HG02884 (cell line): ENCODE results near the gene PDCD5.
A peak's percentile ranks its signal among the peaks of the same experiment; 100 is the strongest.
"Not testable (repeated sequence)": the region's sequence is repeated elsewhere in the genome, so short reads cannot be mapped to it uniquely, and the experiment has no call there.

Experiments used
- ATAC-seq: cut with Tn5 transposase; IDR thresholded peaks from one replicate; pipeline ENCODE4 v1.9.1; 2021; ENCODE audit warnings: mild to moderate bottlenecking, moderate library complexity; ENCODE audit not compliant: unreplicated experiment

The PDCD5 gene

GRCh38 chr19:32580901-32581704 lies at the start of gene PDCD5:
PDCD5 (plus strand) TSS chr19:32581190; CDS start chr19:32581262, 72 bp downstream.
- peak; percentile 76 for ATAC-seq

GRCh38 chr19:32532233-32532632 lies 48.8 kb upstream of the PDCD5 start:
- no peak for ATAC-seq

- ATAC-seq, result no peak
Measured at GRCh38 chr19:32537580-32537979, 43.4 kb upstream of the PDCD5 start.

GRCh38 chr19:32539240-32539916 lies 41.6 kb upstream of the PDCD5 start:
- no peak for ATAC-seq

- ATAC-seq, result no peak
Measured at GRCh38 chr19:32540621-32541020, 40.4 kb upstream of the PDCD5 start.

- ATAC-seq, result not testable (repeated sequence)
Measured at GRCh38 chr19:32541376-32541775, 39.6 kb upstream of the PDCD5 start.

- no peak for ATAC-seq
Measured at GRCh38 chr19:32542477-32543108, 38.4 kb upstream of the PDCD5 start.

- ATAC-seq, result no peak
Measured at GRCh38 chr19:32543115-32543900, 37.7 kb upstream of the PDCD5 start.

- no peak for ATAC-seq
Measured at GRCh38 chr19:32544917-32545316, 36.1 kb upstream of the PDCD5 start.

- ATAC-seq, result no peak
Measured at GRCh38 chr19:32550666-32551065, 30.3 kb upstream of the PDCD5 start.

GRCh38 chr19:32555786-32556185 lies 25.2 kb upstream of the PDCD5 start:
- ATAC-seq, result no peak

GRCh38 chr19:32558607-32559228 lies 22.3 kb upstream of the PDCD5 start:
- no peak for ATAC-seq

- ATAC-seq, result no peak
Measured at GRCh38 chr19:32563761-32564160, 17.2 kb upstream of the PDCD5 start.

GRCh38 chr19:32566246-32566830 lies 14.7 kb upstream of the PDCD5 start:
- no peak for ATAC-seq

- no peak for ATAC-seq
Measured at GRCh38 chr19:32567486-32567885, 13.5 kb upstream of the PDCD5 start.

- no peak for ATAC-seq
Measured at GRCh38 chr19:32570081-32570785, 10.8 kb upstream of the PDCD5 start.

GRCh38 chr19:32571471-32572075 lies 9.4 kb upstream of the PDCD5 start:
- ATAC-seq, result not testable (repeated sequence)

GRCh38 chr19:32572700-32573491 lies 8.1 kb upstream of the PDCD5 start:
- not testable (repeated sequence) for ATAC-seq

GRCh38 chr19:32573492-32573794 lies 7.5 kb upstream of the PDCD5 start:
- ATAC-seq, result no peak
